Urothelium cell line (cell line): ENCODE results near the gene TOMM22.

Experiments used
- DNase-seq: peaks from one replicate; pipeline ENCODE4 v3.0.0; 2011; ENCODE audit warnings: low spot score, mixed read lengths
- FAIRE-seq: peaks from 2 replicates; lab custom pipeline; 2011; peaks lifted over from hg19 to GRCh38; lab: Jason Lieb, UNC

The TOMM22 gene

DNA sequence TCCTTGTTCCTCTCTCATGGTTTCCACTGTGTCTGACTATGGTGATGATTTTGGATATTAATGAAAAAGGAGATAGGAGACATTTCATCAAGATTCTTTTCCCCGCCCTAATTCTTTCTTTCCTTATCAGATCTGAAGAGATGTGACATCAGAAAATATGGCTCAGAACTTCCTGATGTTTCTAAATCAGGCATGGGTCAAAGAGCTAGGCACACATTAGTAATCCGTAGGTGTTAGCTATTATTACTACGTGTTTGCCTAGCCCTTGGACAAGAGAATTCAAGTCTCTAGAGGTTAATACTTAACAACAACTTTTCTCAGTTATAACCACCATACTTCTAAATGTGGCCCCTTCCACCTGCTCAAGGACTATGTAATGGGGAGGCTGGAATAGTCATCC, 13.2 kb downstream of the TOMM22 start:
- DNase-seq (no peak), FAIRE-seq (no peak)

DNA sequence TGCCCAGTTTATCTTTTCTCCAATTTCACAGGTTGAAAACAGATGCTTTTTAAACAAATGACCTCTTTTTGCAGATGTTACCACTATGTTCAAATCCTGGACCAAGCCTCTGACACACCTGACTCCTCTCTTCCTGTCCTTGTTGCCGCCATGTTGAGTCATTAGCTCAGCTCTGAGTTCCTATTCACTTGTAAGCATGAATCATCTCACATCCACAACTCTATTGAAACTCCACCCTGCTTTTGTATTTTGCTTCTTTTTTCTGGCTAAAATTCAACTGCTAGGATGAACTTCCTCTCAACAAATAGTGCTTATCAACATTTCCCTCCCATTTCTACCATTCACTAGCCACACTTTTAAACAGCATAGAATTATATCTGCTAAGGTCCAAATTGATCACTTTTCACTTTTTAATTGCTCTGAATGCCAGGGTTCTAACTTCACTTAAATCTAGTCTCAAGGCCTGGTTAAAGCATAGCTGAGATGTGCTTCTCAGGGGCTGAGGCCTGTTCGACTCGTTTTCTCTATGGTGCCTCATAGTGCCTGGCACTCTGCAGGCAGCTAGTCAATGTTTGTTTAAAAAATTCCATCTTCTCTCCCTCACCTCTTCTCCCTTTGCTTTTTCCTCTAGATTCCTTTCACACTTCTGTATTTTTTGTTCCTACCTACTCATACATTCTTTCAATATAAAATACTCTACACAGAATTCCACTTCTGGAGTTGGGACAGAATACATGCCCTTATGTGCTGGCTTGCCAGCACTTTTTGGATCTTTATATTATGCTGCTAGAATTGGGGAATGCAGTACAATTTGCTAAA, 15.1 kb downstream of the TOMM22 start:
- FAIRE-seq: peak; percentile 32
- DNase-seq: peak; percentile 61

DNA sequence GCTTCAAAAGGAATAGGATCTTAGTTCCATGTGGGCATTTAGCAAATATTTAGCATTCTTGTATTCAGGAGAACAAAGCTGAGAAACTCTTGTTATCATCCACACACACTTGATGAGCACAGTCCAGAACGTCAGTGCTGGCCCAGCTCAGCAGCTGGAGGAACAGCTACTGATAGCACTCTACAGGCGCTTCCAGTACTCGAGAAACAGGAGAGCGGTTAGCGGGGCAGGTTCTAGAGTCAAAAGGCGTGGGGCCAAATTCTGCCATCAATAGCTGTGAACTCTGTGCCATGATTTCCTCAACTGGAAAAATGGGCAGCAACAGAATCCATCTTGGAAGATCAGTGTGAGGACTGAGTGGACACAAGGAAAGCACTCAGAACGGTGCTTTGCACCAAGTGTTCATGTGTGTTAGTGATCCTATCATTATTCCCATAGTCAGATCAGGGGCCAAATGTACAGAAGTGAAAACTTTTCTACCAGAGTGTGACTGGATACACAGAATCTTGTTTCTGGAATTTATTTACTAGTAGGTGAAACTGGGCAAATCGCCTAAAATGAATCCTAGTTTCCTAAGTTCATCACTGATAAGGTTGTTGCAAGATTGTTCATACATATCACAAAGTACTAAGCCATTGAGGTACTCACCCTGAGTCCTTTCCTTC, 15.8 kb downstream of the TOMM22 start:
- DNase-seq: no peak
- no peak for FAIRE-seq

DNA sequence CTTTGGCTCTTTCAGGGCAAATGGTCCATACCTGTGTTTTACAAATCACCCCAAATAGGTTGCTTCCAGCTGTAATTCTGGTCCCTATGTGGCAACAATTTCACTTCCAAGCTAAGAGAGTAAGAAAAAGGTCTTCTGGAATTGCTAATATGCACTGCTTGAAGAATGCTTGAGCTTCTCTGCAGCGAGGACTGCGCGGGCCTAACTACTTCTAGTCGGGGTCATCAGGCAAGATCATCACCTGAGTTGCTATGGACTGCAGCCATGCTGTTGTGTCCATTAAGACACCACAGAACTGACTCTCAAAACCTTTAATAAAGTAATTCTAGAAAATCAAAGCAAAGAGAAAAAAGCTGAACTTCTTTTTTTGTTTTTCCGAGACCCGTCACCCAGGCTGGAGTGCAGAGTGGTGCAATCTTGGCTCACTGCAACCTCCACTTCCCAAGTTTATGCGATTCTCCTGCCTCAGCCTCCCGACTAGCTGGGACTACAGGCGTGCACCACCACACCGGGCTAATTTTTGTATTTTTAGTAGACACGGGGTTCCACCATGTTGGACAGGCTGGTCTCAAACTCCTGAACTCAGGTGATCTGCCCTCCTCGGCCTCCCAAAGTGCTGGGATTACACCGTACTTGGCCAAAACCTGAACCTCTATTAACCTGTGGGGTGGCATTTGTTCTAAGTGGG, 16.8 kb downstream of the TOMM22 start:
- DNase-seq (no peak), FAIRE-seq (no peak)

DNA sequence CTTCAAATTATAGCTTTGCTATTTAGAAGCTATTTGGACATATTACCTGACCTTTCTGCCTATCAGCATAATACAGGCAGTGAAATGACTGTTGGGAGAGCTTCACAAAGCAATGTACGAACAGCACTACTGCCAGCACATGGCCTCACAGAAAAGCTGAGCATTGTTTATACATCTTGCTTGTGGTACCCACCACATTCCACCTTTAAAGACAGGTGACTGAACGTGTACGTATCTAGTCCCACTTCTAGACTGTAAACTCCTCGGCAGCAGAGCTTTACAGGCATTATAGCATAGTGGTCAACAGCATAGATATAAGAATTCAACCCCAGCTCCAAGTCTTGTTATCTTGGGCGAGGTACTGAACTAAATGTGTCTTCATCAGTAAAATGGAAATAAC, 17.4 kb downstream of the TOMM22 start:
- no peak for DNase-seq
- no peak for FAIRE-seq

DNA sequence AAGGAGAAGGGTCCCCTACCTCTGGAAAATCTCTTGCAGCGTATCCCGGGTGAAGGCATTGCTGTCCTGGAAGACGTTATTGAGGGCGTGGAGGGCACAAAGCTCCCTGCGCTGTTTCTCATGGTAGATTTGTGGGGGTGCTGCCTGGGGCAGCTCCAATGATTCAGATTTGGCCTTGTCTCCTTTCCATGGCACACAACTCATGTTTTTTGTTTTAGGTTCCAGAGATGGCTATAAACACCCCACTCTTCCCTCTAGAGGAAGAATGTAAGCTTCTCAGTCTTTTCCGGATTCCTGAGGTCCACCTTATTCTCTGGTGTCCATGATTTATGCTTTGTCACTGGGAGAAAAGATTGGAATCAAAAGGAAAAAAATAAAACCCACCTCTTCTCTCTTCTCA, 18.0 kb downstream of the TOMM22 start:
- no peak for FAIRE-seq
- DNase-seq: no peak

DNA sequence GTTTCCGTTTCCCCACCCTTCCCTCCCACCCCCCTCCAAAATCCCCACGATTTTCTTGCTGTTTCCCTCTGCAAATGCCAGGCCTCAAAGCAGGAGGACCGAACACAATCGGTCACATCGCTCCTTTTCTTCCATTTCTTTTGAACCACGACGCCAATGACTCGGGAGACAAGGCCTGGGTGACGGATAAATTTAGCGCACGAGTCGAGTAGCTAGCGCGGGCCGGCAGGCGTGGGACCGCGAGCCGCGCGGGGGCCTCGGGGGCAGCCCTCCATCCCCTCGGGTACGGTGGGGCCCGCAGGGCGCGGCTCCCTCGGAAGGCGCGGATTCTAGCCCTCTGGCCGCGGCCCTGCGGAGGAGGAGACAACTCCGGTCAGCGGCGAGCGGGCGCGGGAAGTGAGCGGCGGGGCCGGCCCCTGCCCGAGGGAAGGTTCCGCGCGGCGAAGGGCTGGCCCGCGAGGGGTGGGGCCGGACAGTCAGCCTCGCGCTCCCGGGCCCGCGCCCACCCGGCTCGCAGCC, 18.6 kb downstream of the TOMM22 start:
- no peak for FAIRE-seq
- DNase-seq: peak; percentile 80

DNA sequence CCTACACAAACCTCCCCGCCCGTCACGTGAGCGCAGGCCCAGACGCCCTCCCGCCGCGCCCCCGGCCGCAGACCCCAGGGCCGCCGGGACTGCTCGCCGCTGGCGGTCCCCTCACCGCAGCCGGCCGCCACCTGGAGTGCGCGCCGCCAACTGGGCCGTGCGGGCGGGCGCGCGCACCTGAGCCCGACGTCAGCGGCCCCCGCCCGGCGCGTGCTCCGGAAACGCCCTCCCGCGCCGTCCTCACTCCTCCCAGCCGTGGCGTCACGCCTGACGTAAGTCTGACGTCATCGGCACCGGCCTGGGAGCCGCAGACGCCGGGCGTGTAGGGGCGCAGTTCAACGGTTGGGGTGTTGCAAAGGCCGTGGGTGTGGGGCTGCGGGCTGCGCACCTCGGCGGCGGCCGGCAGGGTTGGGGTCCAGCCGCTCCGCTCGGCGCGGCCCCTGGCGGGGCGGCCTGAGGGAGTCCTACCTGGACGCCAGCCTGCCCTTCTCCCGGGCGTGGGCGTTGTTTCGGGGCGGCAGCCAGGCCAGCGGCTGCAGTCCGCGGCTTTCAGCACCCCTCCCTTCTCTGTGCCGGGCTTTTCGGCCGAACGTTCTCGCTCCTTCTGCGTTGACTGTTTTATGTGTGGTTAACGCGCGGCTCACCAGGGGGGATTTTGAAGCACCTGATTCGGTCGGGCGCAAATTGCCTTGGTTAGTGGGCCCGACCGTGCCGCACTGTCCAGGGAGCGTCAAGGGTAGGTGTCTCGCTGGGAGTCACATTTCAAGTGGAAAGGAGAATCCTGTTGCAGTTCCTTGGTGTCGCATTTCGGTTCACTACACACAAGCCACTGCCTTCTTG, 19.3 kb downstream of the TOMM22 start, which contains the start of gene JOSD1:
Gene JOSD1 (minus strand): TSS at position 155 of the 840 bp plus-strand sequence. CDS start 956 bp downstream, outside the sequence.
- FAIRE-seq: peak; percentile 98
- DNase-seq: peak; percentile 97

DNA sequence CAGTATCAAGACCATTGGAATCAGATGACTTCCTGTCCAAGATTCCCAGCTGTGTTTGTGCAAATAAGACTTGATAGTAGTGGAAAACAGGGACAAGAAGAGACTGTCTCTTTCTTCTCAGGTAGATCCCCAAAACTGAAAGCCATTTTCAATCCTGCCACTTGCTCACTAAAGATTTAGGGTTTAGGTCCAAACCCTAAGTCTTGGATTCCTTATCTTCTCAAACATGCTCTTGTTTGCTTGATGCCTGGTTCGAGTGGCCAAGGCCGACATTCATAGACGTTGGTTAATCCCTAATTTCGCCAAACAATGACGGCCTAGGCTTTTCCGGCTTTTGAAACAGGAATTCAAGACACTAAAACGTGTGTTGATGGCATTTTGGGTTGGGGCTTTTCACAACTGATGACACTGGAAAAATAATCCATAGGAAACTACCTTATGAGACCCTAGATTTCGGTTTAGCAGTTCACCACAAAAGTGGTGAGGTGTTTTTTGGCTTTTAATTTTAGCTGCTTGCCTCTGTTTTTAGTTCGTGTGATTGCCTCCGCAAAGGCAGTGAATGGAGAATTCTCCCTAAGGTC, 23.0 kb downstream of the TOMM22 start:
- FAIRE-seq (no peak), DNase-seq (no peak)

DNA sequence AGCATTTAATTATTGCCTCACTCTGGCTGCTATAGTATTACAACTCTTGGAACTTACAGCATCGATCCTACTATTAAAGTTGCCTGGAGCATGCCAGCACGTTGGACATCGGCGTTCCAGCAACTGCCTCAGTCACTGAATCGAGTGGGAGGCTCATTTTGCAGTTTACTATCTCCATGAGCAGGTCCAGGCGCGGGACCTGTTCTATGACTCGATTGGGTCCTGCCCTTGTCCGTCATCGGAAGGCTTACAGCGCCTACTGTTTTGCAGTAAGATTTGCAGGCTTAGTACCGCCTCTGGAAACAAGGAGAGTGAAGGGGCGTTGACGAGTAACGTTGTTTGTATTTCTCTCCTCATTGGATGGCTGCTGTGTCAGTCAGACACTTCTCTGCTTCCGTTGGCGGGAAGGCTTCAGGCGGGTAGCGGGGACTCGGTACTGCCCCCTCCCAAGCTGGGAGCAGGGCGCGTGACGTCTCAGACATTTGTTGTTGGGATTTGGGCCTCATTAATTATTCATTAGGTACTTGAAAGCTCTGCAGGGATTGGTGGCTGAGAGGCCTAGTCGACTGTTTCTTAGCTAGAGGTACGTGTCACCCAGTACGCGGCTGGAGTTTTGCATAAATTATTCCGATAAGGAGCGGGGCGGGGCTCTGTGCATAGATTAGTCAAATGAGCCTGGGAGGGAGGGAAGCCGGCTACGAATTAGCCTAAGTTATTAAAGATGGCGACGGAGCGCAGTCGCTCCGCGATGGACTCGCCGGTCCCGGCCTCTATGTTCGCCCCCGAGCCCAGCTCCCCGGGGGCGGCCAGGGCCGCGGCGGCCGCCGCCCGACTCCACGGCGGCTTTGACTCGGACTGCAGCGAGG, 23.7 kb downstream of the TOMM22 start, which contains the start of gene GTPBP1:
Gene GTPBP1 (plus strand): TSS at position 710 of the 866 bp plus-strand sequence. CDS start 12 bp downstream, at position 722.
- FAIRE-seq: peak; percentile 94
- peak; percentile 99 for DNase-seq

DNA sequence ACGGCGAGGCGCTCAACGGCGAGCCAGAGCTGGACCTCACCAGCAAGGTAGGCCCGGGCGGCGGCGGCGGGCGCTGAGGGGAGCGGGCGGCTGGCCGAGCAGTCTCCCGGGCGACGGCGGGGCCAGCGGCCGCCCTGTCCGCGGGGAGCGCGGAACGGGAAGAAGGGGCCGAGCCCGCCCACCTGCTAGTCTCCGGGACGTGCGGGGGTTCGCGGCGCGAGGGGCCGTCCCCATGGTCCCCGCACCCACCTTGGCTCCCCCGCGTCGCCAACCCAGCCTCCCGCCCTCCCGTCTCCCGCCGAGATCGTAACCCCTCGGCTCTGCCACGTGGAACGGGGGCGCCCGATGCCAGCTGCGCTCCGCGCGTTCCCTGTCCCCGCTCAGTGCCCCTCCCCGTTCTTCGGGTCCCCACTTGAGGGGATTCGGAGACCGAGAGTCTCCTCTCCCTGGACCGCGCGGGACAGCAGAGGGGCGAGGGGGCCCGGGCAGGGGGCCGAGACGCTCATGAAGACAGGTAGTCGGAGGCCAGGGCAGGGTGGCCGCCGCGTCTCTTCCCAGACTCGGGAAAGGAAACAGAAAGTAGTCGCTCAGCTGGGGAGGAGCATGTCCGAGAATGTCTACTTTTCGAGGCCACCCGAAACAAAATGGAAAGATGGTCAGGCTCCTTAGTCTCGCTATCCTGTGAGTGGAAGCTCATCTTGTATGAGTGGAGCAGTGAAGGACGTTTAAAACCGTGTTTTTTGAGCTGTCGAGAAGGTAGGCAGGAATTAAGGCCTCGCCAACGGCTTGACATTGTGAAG, 24.5 kb downstream of the TOMM22 start:
- FAIRE-seq (no peak), DNase-seq (peak; percentile 40)

DNA sequence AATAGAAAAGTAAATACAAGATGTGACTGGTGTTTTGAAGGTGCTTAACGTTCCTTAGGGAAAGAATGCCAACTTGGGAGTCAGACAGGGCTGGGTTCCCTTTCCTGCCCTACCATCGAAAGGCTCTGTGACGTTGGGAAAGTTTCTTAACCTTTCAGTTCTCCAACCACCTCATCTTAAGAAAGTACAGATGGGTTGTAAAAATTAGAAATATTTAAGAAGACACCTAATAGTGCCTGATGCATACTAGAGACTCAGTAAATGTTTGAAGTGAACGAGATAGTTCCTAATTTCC, 25.1 kb downstream of the TOMM22 start:
- DNase-seq (no peak), FAIRE-seq (no peak)

DNA sequence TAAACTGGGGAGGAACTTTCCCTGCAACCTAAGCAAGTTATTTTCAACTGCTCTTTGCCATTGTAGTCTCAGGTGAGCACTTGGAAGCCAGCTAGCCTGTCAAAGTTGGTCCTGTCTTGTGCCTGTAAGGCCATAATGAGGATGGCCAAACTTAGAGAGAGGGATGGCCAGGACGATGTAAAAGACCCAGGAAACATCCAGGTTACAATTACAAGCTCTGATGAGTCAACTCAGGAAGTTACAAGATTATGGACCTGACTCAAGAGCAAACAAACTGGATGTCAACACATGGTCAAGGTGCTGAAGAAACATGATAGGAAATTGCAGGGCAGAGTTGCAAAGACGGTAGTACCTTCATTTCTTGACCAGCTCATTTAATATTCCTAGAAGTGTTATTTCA, 25.6 kb downstream of the TOMM22 start:
- DNase-seq: no peak
- FAIRE-seq: peak; percentile 5

DNA sequence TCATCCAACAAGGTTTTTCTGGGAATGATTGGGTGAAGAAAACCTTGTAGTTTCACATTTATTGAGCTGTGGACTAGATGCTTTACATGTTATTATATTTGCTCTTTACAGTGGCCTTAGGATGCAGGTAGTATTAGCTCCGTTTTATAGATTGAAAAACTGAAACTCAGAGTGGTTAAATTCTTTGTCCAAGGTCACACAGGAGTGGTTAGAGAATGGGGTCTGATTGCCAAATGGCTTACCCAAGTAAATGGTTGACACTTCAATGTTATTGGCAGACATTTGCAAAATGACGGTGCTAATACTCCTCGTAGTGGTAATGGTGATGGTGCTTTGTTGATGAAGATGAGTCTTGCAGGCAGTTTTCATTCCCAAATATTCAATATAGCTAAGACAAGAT, 26.2 kb downstream of the TOMM22 start:
- DNase-seq (no peak), FAIRE-seq (no peak)

DNA sequence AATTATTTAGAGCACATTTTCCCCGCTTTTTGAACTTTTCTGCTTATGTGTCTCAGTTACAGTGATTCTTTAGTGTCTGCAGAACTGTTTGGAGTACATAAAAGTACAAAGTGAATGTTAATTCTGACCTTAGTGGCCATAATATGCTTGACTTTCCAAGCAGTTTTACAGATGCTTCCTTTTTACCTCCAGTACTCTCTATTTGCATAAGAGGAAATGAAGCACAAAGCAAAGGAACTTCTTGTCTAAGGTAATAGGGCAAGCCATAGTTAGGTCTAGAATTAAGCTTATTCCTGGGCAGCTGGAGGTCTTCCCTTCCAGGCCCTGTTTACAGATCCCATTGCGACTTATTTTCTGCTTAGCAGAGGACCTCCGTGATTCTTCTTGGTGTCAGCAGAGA, 27.5 kb downstream of the TOMM22 start:
- DNase-seq: no peak
- no peak for FAIRE-seq

DNA sequence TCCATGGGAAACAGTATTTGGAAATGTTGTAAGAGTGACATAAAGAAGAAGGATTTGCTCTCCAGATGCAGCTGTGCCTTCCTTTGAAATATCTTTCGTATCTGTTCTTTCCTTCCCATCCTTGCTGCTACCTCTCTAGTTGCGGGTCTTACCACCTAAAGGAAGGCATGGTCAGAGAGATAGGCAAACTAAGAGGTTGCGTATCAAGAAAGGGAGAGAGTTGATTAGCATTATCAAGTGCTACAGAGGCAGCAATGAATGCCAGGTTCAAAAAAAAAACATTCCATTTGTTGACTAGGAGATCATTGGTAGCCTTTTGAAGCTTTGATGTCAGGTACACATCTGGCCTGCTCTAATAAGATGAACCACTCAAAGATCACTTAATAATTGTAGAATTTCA, 28.6 kb downstream of the TOMM22 start:
- DNase-seq: no peak
- FAIRE-seq: no peak

DNA sequence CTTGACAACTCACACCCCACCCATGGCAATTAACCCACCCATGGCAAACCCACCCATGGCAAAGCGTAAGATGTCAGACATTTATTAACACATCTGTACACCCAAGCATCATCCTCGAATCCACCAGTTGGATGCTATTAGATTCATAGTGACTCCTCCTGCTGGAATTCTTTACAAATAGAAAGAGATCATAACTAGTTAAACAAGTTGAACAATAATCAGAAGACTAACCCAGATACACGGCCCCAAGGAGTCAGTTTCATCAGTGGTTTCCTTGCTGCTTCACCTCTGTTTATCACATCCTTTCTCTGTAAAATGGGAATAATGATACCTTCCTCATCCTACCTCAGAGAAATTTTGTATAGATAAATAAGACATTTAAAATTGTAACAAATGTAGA, 29.1 kb downstream of the TOMM22 start:
- DNase-seq (no peak), FAIRE-seq (no peak)

DNA sequence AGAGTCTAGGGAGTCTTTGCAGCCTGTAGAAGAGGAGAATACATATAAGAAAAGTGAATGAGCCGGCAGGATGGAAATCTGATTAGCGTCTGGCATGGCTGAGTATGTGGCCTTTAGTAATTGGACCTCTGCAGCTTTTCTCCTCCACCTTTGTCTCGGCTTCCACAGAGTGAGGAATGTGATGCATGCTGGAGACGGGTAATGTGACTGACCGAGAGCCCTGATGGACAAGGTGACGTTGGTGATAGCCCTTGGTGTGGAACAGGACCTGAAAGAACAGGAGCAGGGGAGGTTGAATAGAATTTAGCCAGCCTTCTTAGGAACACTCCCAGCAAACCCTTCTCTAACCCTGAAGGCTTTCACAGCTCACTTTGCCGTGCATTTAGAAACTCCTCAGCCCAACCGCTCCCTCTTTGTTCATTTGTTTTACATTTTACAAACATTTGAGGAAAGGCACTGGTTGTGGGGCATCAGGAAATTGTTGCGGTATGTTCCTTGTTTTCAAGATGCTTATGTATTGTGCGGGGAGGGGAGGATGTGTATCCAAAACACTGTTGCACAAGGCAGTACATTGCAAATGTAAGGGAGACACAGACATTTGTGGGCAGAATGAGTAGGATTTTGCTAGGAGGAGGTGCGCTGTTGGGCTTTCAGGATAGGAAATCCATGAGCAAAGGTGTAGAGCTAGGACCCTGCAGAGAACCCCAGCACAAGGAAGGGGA, 30.9 kb downstream of the TOMM22 start:
- DNase-seq (no peak), FAIRE-seq (no peak)
